GM21528 (cell line): ENCODE measurements around the gene GFRA4.

Source experiments
- ATAC-seq: cut with Tn5 transposase; IDR thresholded peaks from one replicate; pipeline ENCODE4 v1.9.1; 2021; ENCODE audit warnings: mild to moderate bottlenecking, moderate library complexity; ENCODE audit not compliant: unreplicated experiment, low FRiP score

Gene GFRA4

DNA sequence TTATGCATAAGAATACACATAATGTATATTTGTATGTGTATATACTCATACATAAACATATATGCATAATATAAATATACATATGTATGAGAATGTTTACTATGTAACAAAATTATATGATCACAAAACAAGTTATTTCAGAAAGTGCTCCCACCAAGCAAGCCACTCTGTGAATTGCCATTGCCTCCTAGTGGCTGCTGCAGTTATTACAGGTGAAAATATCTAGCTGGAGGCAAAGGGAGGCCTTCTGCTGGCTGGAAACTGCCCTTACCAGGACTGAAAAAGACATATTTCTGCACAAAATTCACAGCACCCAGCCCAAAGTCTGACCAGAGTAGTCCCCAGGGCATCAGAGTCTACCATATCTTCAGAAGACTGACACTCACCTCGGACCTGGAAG, 33.0 kb upstream of the GFRA4 start:
- no peak for ATAC-seq

DNA sequence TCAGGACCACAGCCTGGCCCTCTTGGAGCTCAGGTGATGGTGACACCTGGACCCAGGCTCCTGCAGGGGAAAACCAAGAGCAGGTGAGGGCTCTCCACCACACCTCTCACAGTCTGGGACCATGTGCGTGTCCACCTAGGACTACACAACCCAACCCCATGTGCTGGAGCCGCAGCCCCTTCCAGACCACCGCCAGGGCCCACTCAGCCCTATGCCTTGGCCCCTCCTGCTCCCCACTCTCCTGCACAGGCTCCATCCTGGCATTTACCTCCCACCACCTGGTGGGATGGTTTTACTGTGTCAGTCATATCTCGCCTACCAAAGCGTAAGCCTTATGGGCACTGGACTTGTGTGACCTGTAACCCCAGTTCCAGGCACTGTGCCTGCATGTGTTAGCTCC, 31.7 kb upstream of the GFRA4 start:
- no peak for ATAC-seq

DNA sequence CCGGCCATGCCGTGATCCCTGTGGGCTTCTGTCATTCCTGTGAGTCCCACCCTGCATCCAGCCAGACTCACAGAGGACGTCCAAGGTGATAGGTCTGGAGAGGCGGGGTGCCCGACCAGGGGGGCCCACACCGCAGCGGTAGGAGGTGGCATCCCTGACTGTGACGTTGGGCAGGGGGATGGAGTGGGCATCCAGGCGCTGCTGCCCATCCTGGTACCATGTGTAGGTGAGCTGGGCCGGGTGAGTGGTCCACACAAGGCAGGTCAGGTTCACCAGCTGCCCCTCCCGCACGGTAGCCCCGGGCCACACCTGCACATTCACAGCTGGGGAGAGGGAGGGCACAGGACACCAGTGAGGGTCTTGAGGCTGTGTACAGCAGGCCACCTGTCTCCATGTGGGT, 30.2 kb upstream of the GFRA4 start:
- ATAC-seq, result no peak

DNA sequence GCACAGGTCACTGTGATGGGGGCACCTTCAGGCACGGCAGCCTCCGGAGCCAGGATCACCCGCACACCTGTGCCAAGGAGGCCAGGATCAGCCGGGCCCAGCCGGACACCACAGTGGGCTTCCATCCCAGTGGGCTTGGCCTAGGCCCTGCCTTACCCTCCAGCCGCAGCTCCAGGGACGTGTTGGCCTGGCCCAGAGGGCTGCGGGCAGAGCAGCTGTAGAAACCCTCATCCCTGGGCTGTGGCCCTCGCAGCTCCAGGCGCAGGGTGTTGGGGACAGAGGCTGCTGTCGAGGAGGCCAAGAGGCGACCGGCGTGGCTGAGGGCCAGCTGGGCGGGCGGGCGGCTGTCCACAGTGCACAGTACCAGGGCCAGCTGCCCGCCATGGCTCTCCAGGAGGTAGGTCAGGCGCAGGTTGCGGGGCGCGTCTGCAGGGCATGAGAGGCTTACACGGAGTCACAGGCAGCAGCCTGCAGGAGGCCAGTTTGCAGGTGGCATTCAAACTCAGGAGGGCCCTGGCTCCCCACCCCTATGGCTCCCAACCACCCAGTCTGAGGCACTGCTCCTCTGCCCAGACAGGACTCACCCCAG, 29.6 kb upstream of the GFRA4 start:
- no peak for ATAC-seq

DNA sequence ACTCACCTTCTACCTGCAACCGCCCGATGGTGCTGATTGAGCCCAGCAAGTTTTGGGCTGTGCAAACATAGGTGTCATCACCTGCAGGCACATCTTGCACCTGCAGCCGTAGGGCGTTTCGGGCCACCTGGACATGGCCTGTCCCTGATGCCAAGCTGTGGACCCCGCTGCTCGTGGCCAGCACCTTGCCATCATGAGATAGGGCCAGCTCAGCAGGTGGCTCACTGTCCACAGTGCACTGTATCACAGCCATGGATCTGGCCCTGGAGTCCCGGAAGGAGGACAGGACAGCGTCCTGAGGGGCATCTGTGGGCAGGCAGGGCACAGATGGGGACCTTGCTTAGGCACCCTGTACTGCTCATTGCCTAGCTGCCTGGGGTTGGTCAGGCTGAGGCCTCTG, 28.7 kb upstream of the GFRA4 start:
- ATAC-seq, result no peak

DNA sequence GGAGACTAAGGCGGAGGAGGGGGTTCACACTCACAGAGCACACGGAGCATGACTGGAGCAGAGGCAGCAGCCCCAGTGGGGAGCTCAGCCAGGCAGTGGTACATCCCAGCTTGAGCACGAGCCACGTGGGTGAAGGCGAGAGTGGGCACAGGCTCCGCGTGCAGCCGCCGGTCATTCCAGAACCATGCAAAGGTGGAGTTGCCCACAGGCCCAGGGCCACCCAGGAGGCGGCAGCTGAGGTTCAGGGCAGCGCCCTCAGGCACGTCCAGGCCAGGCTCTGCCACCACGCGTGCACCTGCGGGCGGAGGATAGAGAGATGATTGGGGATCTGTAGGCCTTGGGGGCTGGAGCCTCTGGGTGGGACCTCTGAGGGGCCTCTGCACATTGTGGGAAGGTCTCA, 28.1 kb upstream of the GFRA4 start:
- ATAC-seq, result no peak

- no peak for ATAC-seq
These were observed 27.2 kb upstream of the GFRA4 start for GRCh38 chr20:3690413-3690812.

GRCh38 chr20:3689978-3690377, 26.8 kb upstream of the GFRA4 start:
- ATAC-seq, result no peak

DNA sequence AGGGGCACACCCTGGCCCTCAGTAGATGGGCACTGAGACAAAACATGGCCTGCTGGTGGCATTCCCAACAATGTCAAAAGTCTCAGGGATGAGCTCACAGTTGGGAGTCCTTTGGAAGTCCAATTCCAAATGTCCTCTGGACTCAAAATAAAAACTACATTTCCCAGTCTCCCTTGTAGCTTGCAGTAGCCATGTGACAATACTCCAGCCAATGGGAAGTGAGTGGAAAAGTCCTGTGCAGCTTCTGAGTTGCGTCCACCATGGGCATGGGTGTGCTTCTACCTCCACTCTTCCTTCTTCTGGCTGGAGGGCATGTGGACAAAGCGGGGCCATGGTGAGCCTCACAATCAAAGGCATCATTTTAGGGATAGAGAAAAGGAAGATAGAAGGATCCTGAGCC, 24.5 kb upstream of the GFRA4 start:
- ATAC-seq, result no peak

GRCh38 chr20:3686867-3687321, 23.7 kb upstream of the GFRA4 start:
- ATAC-seq, result no peak

GRCh38 chr20:3686421-3686820, 23.2 kb upstream of the GFRA4 start:
- no peak for ATAC-seq

- no peak for ATAC-seq
These were observed 22.1 kb upstream of the GFRA4 start for GRCh38 chr20:3685341-3685740.

GRCh38 chr20:3681931-3682781, 19.0 kb upstream of the GFRA4 start, which contains the start of gene ADAM33:
Gene ADAM33, minus strand, starts transcription at chr20:3682010. Its CDS starts 6 bp downstream, at chr20:3682004.
- ATAC-seq, result no peak

GRCh38 chr20:3681352-3681930, 18.2 kb upstream of the GFRA4 start:
- no peak for ATAC-seq

- no peak for ATAC-seq
These were observed 17.6 kb upstream of the GFRA4 start for GRCh38 chr20:3680701-3681351.

GRCh38 chr20:3679749-3680700, 16.8 kb upstream of the GFRA4 start:
- no peak for ATAC-seq

- ATAC-seq, result no peak
These were observed 15.9 kb upstream of the GFRA4 start for GRCh38 chr20:3678856-3679720.

DNA sequence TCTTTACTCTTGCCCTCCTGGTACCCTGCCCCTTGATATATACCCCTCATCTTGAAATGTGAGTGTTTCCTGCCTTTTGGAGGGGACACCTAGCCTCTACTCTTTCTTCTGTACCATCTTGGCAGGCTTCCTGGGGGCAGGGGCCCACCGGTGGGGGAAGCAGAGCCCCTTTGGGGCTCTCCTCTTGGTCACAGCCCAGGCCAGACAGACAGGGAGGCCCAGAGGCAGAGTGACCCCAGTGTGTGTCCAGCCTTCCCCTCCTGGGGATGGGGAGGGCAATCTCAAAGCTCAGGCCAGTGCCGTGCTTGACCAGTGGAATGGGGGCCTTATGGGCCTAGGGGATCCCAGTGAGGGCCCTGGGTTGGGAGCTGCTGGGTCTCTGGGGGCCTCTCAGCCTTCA, 15.0 kb upstream of the GFRA4 start:
- ATAC-seq, result no peak

DNA sequence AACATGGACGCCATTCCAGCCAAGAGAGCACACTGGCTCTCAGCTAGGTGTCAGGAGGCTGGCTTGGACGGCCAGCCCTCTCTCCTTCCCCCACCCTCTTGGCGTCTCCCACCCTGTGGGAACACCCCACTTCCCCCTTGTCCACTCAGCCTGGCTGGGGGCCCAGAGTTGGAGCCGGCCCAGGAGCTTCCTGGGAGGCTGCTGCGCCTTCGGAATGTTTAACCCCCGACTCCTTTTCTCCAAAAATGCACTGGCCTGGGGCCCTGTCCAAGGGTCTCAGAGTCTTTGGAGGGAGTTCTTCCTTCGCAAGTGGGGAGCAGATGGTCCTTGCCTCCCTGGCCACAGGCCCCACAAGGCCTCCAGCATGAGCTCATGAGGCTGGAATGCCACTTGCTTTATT, 14.5 kb upstream of the GFRA4 start:
- ATAC-seq, result no peak
